Activated gamma-delta T cell treated with anti-CD3 and anti-CD28 coated beads, Interleukin-2, amount 50 U/mL, for 16 hours (primary cell): ENCODE results near the gene TSEN54.

Experiments used
- DNase-seq: peaks from one replicate; pipeline ENCODE4 v3.0.0-alpha.2; 2020; ENCODE audit warnings: low read depth

The TSEN54 gene

GRCh38 chr17:75544250-75544649 is 27.9 kb downstream of the TSEN54 start:
- no peak for DNase-seq

- DNase-seq: no peak
Measured at GRCh38 chr17:75546181-75546580, 29.9 kb downstream of the TSEN54 start.

GRCh38 chr17:75547091-75547490 is 30.8 kb downstream of the TSEN54 start:
- DNase-seq: no peak

- DNase-seq: no peak
Measured at GRCh38 chr17:75548813-75549212, 32.5 kb downstream of the TSEN54 start.

- no peak for DNase-seq
Measured at GRCh38 chr17:75549246-75550138, 33.2 kb downstream of the TSEN54 start.

GRCh38 chr17:75550139-75550465 is 33.8 kb downstream of the TSEN54 start:
- no peak for DNase-seq

- DNase-seq: no peak
Measured at GRCh38 chr17:75551266-75551665, 34.9 kb downstream of the TSEN54 start.

GRCh38 chr17:75552425-75553294 is 36.3 kb downstream of the TSEN54 start:
- DNase-seq: no peak

GRCh38 chr17:75553295-75554110 is 37.2 kb downstream of the TSEN54 start:
- no peak for DNase-seq

GRCh38 chr17:75555679-75556153 is 39.4 kb downstream of the TSEN54 start:
- DNase-seq: no peak

- no peak for DNase-seq
Measured at GRCh38 chr17:75557075-75557851, 40.9 kb downstream of the TSEN54 start.

- DNase-seq: no peak
Measured at GRCh38 chr17:75557852-75558665, 41.7 kb downstream of the TSEN54 start.

GRCh38 chr17:75558666-75559530 is 42.6 kb downstream of the TSEN54 start:
- no peak for DNase-seq

- DNase-seq: no peak
Measured at GRCh38 chr17:75559958-75560533, 43.7 kb downstream of the TSEN54 start.

GRCh38 chr17:75561927-75562603 is 45.7 kb downstream of the TSEN54 start:
- DNase-seq: no peak

GRCh38 chr17:75563063-75563758 is 46.9 kb downstream of the TSEN54 start:
- no peak for DNase-seq

- DNase-seq: no peak
Measured at GRCh38 chr17:75564195-75564594, 47.9 kb downstream of the TSEN54 start.

- no peak for DNase-seq
Measured at GRCh38 chr17:75565066-75565465, 48.7 kb downstream of the TSEN54 start.
